ENCODE results near the gene C6orf62.
"Not testable (repeated sequence)": the region's sequence is repeated elsewhere in the genome, so short reads cannot be mapped to it uniquely, and the experiment has no call there.

Gene C6orf62

GRCh38 chr6:24753545-24753944 lies 34.6 kb upstream of the C6orf62 start:
- no peak for DNase-seq
- TF ChIP-seq POLR2A (IDR thresholded peaks at IDR 0.05; ENCODE audit: low read length) (no peak), GATA1 (IDR thresholded peaks at IDR 0.05; ENCODE audit: low read depth, low read length) (no peak)

- TF ChIP-seq POLR2A (IDR thresholded peaks at IDR 0.05; ENCODE audit: low read length) (no peak), GATA1 (IDR thresholded peaks at IDR 0.05; ENCODE audit: low read depth, low read length) (no peak)
- peak in 1 of 2 experiments; percentile 15 for DNase-seq
These were observed 34.1 kb upstream of the C6orf62 start for GRCh38 chr6:24752917-24753492.

GRCh38 chr6:24752503-24752902 lies 33.5 kb upstream of the C6orf62 start:
- no peak for DNase-seq
- no peak for TF ChIP-seq GATA1 (IDR thresholded peaks at IDR 0.05; ENCODE audit: low read depth, low read length)

- DNase-seq: not testable (repeated sequence)
These were observed 31.9 kb upstream of the C6orf62 start for GRCh38 chr6:24750878-24751277.

- TF ChIP-seq GATA1 (IDR thresholded peaks at IDR 0.05; ENCODE audit: low read depth, low read length): no peak
- no peak for TF ChIP-seq POLR2A (IDR thresholded peaks at IDR 0.05; ENCODE audit: low read length)
- DNase-seq: no peak
These were observed 30.3 kb upstream of the C6orf62 start for GRCh38 chr6:24749297-24749696.

GRCh38 chr6:24744911-24745310 lies 26.0 kb upstream of the C6orf62 start:
- DNase-seq: no peak
- TF ChIP-seq POLR2A (IDR thresholded peaks at IDR 0.05; ENCODE audit: low read length) (no peak), GATA1 (IDR thresholded peaks at IDR 0.05; ENCODE audit: low read depth, low read length) (no peak)

- no peak for DNase-seq
- TF ChIP-seq POLR2A (IDR thresholded peaks at IDR 0.05; ENCODE audit: low read length): no peak
These were observed 25.0 kb upstream of the C6orf62 start for GRCh38 chr6:24743944-24744335.

GRCh38 chr6:24743265-24743943 lies 24.4 kb upstream of the C6orf62 start:
- TF ChIP-seq GATA1 (IDR thresholded peaks at IDR 0.05; ENCODE audit: low read depth, low read length) (no peak), POLR2A (IDR thresholded peaks at IDR 0.05; ENCODE audit: low read length) (no peak)
- DNase-seq: peak in 1 of 2 experiments; percentile 56

- no peak for DNase-seq
- TF ChIP-seq GATA1 (IDR thresholded peaks at IDR 0.05; ENCODE audit: low read depth, low read length) (no peak), POLR2A (IDR thresholded peaks at IDR 0.05; ENCODE audit: low read length) (no peak)
These were observed 23.3 kb upstream of the C6orf62 start for GRCh38 chr6:24742216-24742738.

GRCh38 chr6:24740861-24741260 lies 21.9 kb upstream of the C6orf62 start:
- no peak for DNase-seq
- TF ChIP-seq POLR2A (IDR thresholded peaks at IDR 0.05; ENCODE audit: low read length): no peak

GRCh38 chr6:24738741-24739140 lies 19.8 kb upstream of the C6orf62 start:
- TF ChIP-seq POLR2A (IDR thresholded peaks at IDR 0.05; ENCODE audit: low read length): no peak
- no peak for DNase-seq

GRCh38 chr6:24734710-24735109 lies 15.8 kb upstream of the C6orf62 start:
- DNase-seq: not testable (repeated sequence)

GRCh38 chr6:24734166-24734565 lies 15.2 kb upstream of the C6orf62 start:
- no peak for DNase-seq
- TF ChIP-seq GATA1 (IDR thresholded peaks at IDR 0.05; ENCODE audit: low read depth, low read length): no peak
- TF ChIP-seq POLR2A (IDR thresholded peaks at IDR 0.05; ENCODE audit: low read length): no peak

- DNase-seq: not testable (repeated sequence)
These were observed 12.6 kb upstream of the C6orf62 start for GRCh38 chr6:24731456-24732134.

- not testable (repeated sequence) for DNase-seq
These were observed 11.7 kb upstream of the C6orf62 start for GRCh38 chr6:24730653-24731052.
